ENCODE data around the gene TMC6. TPM values are rescaled to one million over a fixed set of nuclear protein-coding genes. Genes with fewer than 3 reads are reported as not detected.

TMC6 gene
- total RNA-seq, 1 donor from 2014 or later, result 61.7 TPM

GRCh38 chr17:78168242-78168902, 39.8 kb upstream of the TMC6 start, which contains the start of gene SYNGR2:
Gene SYNGR2 (plus strand): TSS chr17:78168581. CDS start chr17:78168617, 36 bp downstream.
- Histone ChIP-seq H3K9me3 (ENCODE audit: insufficient read depth, low read depth, low read length) (no peaks in the 10 kb centered on the region), H3K36me3 (ENCODE audit: insufficient read depth, low read length) (no peaks in the 10 kb centered on the region), H2AFZ (ENCODE audit: low read depth, low read length) (peak within 1 kb of the TSS; percentile 90), H3K4me1 (ENCODE audit: insufficient read depth, low read length) (peaks cover 4% of the 10 kb centered on the region), H3K9ac (ENCODE audit: low read length) (peak within 1 kb of the TSS; percentile 72), H3K27ac (ENCODE audit: low read depth, low read length) (no peak within 1 kb of the TSS), H4K20me1 (ENCODE audit: insufficient read depth, low read length) (peaks cover 13% of the 10 kb centered on the region), H3K4me2 (ENCODE audit: low read length) (peak within 1 kb of the TSS; percentile 84), H3K4me3 (ENCODE audit: insufficient read depth, low read depth, low read length) (peak within 1 kb of the TSS; percentile 54), H3K79me2 (ENCODE audit: insufficient read depth, low read length) (no peaks in the 10 kb centered on the region), H3K27me3 (ENCODE audit: insufficient read depth, low read length) (no peaks in the 10 kb centered on the region)
- FAIRE-seq (no peak), DNase-seq (ENCODE audit: low read depth) (no peak)
- H3K9me3 Mint-ChIP-seq (ENCODE audit: unreplicated experiment), result no peaks in the 10 kb centered on the region
- peaks cover 3% of the 10 kb centered on the region for H3K27me3 Mint-ChIP-seq (ENCODE audit: low read depth, unreplicated experiment)
- H3K4me3 Mint-ChIP-seq (ENCODE audit: unreplicated experiment), result peak within 1 kb of the TSS; percentile 80
- H3K36me3 Mint-ChIP-seq (ENCODE audit: low read depth, unreplicated experiment), result peaks cover 2% of the 10 kb centered on the region
- H3K27ac Mint-ChIP-seq (ENCODE audit: unreplicated experiment), result no peak within 1 kb of the TSS
- H3K4me1 Mint-ChIP-seq (ENCODE audit: low read depth, unreplicated experiment), result peaks cover 6% of the 10 kb centered on the region
- TF ChIP-seq, protein P1, sequence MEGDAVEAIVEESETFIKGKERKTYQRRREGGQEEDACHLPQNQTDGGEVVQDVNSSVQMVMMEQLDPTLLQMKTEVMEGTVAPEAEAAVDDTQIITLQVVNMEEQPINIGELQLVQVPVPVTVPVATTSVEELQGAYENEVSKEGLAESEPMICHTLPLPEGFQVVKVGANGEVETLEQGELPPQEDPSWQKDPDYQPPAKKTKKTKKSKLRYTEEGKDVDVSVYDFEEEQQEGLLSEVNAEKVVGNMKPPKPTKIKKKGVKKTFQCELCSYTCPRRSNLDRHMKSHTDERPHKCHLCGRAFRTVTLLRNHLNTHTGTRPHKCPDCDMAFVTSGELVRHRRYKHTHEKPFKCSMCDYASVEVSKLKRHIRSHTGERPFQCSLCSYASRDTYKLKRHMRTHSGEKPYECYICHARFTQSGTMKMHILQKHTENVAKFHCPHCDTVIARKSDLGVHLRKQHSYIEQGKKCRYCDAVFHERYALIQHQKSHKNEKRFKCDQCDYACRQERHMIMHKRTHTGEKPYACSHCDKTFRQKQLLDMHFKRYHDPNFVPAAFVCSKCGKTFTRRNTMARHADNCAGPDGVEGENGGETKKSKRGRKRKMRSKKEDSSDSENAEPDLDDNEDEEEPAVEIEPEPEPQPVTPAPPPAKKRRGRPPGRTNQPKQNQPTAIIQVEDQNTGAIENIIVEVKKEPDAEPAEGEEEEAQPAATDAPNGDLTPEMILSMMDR (IDR thresholded peaks at IDR 0.05; ENCODE audit: insufficient read depth, low read depth, low read length), result no peak
- no peak for TF ChIP-seq EZH2 (IDR thresholded peaks at IDR 0.05; ENCODE audit: insufficient read depth, low read length)

- no peaks in the 10 kb centered on the region for H3K9me3 ChIP-seq (ENCODE audit: insufficient read depth, low read depth, low read length)
- Mint-ChIP-seq H3K36me3 (ENCODE audit: low read depth, unreplicated experiment) (no peaks in the 10 kb centered on the region), H3K9me3 (ENCODE audit: unreplicated experiment) (no peaks in the 10 kb centered on the region), H3K27ac (ENCODE audit: unreplicated experiment) (no peak overlapping the region), H3K27me3 (ENCODE audit: low read depth, unreplicated experiment) (peaks cover 3% of the 10 kb centered on the region), H3K4me3 (ENCODE audit: unreplicated experiment) (no peak overlapping the region), H3K4me1 (ENCODE audit: low read depth, unreplicated experiment) (no peaks in the 10 kb centered on the region)
- no peaks in the 10 kb centered on the region for H3K79me2 ChIP-seq (ENCODE audit: insufficient read depth, low read length)
- no peaks in the 10 kb centered on the region for H3K36me3 ChIP-seq (ENCODE audit: insufficient read depth, low read length)
- H3K4me1 ChIP-seq (ENCODE audit: insufficient read depth, low read length), result no peaks in the 10 kb centered on the region
- H3K27ac ChIP-seq (ENCODE audit: low read depth, low read length), result no peak overlapping the region
- DNase-seq (ENCODE audit: low read depth) (no peak), FAIRE-seq (no peak)
- H3K27me3 ChIP-seq (ENCODE audit: insufficient read depth, low read length), result no peaks in the 10 kb centered on the region
- TF ChIP-seq, protein P1 (IDR thresholded peaks at IDR 0.05; ENCODE audit: insufficient read depth, low read depth, low read length), result no peak
- no peak for TF ChIP-seq EZH2 (IDR thresholded peaks at IDR 0.05; ENCODE audit: insufficient read depth, low read length)
- peaks cover 13% of the 10 kb centered on the region for H4K20me1 ChIP-seq (ENCODE audit: insufficient read depth, low read length)
- H3K4me2 ChIP-seq (ENCODE audit: low read length), result no peak overlapping the region
- no peak overlapping the region for H2AFZ ChIP-seq (ENCODE audit: low read depth, low read length)
- no peak overlapping the region for H3K4me3 ChIP-seq (ENCODE audit: insufficient read depth, low read depth, low read length)
- H3K9ac ChIP-seq (ENCODE audit: low read length), result no peak overlapping the region
Measured at GRCh38 chr17:78166416-78166815, 37.9 kb upstream of the TMC6 start.

Measured in astrocyte (in vitro differentiated cells and primary cell).